ENCODE results near the gene FRS3.

Gene FRS3

DNA sequence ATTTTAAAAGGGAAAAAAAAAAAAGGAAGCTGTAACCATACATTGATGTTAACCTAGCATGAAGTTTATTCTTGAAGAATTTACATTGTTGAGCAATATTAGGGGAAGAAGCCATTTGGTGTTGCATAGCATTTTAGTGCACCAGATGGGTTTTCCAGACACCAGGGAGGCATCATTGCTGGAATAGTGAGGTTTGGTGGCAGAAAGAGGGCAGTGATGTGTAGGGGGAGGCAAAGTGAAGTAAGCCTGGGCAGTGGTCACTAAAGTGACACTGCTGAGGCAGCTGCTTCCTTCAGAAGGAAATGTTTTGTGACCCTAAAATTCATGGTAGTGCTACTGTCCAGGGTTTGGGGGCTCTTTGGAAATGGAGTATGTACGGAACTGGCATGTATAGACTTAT, 10.3 kb upstream of the FRS3 start:
- no peak for DNase-seq

DNA sequence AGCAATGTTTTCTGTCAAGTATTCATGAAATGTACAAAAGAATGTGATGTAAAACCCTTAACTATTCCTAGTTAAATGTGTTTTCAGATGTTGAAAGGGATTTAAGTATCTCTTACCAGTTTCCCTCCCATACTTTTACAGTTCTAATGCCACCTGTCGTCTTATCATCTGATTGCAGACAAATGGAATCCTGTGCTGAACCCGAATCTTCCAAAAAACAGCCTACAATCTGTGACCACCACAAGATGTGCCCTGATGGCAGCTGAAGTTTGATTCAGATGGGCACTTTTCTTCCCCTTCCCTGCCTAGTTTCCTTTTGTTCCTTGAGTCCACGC, 9.7 kb upstream of the FRS3 start:
- DNase-seq: no peak

DNA sequence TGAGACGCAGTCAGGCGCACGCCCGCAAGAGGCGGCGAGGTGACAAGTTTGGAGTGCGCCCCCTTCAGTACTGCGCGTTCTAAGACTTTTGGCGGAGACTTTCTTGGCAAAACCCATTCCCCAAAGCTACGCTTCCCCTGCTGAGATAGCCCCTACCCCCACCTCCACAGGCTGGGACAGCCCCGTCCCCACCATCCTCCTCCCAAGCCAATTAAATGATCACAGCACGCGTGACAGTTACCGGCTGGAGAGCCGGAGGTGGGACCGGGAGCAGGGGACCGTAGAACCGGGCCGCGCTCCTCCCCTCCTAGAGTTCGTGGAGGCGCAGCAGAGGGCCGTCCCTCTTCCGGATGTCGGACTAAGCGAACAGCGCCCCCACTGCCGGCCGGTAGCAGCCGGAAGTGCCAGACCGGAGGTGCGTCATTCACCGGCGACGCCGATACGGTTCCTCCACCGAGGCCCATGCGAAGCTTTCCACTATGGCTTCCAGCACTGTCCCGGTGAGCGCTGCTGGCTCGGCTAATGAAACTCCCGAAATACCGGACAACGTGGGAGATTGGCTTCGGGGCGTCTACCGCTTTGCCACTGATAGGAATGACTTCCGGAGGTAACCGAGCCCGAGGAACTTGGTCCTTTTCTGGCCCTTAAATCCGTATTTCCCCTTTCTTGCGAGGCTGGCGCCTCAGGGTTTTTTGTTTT, 7.7 kb upstream of the FRS3 start, which contains the start of gene TOMM6:
TOMM6 (plus strand) TSS at position 476 of the 699 bp plus-strand sequence; CDS start at position 480, 4 bp downstream.
- peak; percentile 94 to 96 for DNase-seq

DNA sequence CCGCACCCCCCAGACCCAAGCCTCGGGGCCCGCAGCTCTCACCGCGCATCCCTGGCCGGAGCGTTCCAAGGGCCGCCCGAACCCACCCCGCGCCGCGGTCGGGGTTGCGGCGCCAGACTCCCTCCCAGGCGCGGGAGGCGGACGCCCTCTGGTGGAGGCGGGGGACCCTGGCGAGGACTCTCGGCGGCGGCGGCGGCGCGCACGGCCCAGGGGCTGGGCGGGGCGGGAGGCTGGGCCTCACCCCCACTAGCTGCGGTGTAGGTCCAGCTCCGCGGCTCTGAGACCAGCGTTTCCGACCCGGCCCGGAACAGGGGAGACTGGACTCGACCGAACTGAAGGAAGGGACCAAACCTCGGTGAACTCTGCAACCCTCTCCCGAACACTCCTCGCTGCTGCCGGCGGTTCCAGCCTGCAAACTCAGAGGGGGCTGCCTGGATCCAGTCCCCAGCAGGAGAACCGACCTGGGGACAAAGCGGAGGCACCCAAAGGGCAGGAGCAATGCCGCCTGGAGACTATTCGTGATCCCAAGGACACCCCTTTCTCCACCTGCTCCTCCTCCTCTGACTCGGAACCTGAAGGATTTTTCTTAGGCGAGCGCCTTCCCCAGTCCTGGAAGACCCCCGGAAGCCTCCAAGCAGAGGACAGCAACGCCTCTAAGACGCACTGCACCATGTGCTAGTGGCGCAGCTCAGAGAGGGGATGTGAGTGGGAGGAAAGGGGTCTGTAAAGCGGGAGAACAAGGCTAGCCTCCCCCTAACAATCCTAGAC, 6.9 kb upstream of the FRS3 start:
- peak; percentile 87 to 88 for DNase-seq

DNA sequence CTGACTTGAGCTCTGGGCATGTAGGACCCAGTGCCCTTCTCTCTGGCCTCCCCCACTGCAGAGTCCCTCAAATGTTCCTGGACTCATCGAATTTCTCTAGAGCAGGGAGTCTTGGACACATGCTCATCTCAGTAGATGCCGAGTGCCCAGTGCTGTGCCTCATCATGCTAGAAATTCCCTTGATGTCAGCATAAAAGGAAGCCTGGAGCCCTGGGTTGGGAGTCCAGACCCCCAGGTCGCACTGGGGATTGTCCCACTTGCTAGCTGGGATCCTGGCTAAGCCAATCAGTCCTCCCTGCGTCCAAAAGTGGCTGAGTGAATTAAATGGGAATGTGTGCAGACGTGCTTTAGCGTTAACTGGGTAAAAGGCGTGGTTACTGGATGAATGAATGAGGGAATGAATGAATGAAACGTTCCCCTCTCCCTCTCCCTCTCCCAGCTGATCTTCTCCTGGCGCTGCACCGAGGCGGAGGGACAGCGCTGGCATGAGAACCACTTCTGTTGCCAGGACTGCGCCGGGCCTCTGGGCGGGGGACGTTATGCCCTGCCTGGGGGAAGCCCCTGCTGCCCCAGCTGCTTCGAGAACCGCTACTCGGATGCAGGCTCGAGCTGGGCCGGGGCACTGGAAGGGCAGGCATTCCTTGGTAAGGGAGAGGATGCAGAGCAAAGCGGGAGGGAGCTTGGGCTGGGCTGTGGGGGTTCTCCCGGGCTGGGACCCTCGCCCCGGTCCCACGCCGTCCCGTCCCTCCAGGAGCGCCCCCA, 6.2 kb upstream of the FRS3 start:
- no peak for DNase-seq

DNA sequence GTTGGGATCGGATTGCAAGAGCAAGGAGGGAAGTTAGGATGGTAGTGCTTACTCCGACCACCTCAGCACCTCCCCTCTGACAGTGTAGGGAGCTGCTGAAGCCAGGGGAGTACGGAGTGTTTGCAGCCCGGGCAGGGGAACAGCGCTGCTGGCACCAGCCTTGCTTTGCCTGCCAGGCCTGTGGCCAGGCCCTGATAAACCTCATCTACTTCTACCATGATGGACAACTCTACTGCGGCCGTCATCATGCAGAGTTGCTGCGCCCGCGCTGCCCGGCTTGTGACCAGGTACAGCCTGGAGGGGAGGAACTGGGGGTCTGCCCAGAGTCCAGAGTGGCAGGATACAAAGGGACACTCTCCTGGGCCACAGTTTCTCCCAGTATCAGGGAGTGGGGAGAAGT, 5.6 kb upstream of the FRS3 start:
- DNase-seq: no peak

DNA sequence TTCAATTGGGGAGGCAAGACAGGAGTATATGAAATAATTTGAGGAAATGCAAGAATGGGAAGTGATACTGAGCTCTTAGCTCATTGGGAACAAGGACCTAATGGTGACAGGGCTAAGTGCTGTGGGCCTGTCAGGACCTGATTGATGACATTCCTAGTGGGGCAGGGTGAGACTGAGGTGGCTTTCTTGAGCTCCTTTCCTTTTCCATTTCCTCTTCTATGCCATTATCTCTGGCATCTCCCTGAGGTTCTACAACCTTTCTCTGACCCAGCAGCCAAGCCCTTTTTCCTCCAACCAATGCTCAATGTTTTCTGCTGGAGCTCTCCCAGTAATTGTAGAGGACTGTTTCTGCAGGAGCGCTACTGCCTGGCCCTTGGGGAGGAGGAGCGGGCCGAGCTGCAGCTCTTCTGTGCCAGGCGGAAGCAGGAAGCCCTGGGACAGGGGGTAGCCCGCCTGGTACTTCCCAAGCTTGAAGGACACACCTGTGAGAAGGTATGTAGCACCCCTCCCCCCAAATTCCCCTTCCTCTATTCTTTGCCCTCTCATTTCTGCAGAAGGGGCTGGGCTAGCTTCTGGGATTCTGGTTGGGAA, 5.0 kb upstream of the FRS3 start:
- no peak for DNase-seq

DNA sequence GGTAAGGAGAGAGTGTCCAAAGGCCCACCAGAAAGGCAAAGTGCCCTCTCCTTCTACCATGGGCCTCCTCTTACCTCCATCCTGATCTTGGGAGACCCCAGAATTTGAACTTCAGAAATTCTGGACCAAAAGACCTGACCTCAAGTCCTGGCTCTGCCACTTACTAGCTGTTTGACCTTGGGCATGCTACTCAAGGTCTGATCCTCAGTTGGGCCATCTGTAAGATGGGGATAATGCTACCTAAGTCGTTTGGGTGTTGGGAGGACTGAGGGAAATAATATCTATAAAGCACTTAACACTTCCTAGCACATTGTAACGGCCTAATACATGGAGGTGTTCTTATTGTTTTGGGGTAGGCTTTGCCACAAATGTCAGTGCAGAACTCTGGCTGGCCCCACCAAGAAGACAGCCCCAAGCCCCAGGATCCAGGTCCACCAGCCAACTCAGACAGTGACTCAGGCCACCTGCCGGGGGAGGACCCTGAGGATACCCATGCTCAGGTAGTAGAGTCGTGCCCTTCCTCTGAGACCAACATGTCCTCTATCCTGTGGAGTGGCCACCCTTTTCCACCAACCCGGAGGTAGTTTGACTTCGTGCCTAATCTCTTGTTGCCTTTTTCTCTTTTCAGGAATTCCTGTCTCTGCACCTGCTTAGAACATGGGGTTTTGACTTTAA, 3.5 kb upstream of the FRS3 start:
- DNase-seq: no peak

DNA sequence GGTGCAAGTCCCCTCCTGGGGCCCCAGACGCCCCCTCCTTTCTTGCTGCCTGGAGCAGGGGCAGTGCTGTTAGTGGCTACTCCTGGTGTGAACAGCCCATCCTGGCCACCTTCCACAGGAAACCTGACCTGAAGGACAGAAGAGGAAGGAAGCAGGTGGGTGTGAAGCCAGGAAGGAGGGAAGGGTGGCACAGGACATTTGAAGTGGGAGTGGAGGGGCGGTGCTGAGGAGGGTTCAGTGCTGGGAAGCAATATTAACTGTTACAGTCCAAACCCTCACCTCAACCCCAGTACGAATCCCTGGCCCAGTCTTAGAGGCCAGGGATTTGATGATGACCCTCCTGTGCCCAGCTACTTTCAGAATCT, 1.6 kb upstream of the FRS3 start:
- DNase-seq: no peak

DNA sequence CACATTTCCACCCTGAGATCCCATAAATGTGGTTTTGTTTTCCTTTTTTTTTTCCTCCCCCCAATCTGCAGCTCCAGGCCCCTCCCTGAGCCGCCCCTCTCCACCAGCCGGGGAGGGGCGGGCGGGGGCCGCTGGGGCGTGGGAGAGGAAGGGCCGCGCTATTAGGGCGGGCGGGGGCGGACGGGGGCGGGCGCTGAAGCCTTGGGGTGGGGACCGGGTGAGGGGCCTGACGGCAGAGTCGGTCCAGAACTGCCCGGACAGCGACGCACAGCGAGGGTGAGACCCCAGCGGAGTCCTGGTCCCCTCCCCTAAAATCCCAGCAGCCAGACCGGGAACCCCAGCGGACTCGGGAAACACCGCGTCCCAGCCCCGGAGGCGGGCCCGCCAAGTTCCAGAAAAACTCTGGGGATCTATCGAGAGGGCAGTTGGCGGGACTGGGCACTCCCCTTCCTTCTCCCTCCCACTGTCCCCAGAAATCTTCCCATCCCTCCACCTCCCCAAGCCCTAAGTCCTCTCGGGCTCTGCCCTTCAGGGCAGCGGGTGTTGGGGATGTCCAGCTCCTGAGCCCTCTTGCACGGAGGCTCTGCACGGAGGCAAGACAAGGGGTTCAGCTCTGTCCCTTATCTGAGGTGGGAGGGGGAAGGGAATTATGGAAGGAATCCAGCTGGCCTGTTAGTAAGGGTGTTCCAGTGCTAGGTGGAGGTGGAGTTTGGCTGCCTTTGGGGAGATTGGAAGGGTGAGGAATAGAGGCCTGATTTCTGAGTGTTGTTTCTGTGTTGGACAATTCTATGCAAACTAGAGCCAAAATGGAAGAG, 1.1 kb upstream of the FRS3 start, which contains the start of gene PRICKLE4:
PRICKLE4 (plus strand) TSS at position 232 of the 815 bp plus-strand sequence. CDS start 2,692 bp downstream, outside the sequence.
- DNase-seq: no peak

DNA sequence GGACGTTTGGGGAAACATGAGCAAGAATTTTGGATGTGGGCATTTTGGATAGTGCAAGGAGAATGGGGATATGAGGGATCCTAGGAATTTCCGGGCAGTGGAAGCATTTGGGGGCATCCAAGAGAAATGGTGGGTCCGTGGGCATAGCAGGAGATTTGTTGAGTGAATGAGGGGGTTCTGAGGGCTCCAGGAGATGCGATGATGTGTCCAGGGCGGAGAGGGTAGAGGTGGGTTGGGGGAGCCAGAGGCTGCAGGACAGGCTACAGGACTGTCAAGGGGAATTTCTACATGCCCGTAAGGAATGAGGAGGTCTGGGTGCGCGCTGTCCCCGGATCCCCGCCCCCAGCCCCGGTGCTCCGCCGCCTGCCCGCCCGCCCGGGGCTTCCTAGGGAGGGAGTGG, 364 bp downstream of the FRS3 start:
- DNase-seq: no peak

DNA sequence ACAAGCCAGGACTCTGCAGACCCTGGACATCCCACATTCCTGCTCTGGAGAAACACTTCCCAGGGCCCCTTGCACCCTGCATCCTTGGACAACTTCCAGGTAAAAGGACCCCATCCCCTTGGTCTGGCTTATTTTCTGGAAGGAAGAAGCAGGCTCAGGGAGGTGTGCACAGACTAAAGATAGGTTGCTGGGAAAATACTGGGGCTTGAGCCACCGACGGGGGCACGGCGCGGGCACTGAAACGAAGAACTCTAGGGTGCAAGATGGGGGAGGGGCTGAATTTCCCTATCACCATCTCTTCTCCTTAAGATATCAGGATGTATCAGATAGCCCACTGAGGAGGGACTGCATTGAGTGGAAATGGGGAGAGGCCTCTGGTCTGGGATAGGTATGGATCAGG, 805 bp downstream of the FRS3 start:
- DNase-seq: no peak

DNA sequence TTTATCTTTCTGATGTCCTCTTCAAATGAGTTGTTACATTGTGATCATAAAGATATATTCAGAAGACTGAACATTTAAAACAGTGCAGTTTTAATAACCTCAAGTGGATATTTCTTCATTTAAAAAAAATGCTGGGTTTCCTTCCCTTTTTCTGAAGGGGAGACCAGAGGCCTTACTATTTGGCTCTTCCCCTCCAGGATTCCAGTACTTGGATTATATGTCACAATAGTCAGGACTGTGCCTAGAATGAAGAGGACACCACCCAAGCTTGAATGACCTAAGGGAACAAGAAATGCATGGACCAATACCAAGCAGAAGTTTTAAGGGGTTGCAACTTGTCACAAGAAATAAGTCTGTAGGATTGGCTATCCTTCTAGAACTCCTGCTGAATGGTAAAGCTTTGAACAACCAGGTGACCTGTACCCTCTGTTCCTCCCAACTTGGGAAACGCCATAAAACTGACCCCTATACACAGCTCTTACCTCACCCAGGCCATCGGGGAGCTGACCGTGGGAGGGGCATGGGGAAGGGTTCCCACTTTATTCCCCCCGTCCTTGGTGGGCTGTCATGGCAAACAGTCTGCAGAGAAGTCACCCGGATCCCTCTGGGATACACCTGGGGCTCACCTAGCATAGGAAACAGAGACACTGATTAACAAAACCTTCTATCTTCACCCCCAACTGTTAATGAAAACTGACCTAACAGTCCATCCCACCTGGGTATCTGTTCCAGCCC, 2.0 kb downstream of the FRS3 start:
- no peak for DNase-seq

DNA sequence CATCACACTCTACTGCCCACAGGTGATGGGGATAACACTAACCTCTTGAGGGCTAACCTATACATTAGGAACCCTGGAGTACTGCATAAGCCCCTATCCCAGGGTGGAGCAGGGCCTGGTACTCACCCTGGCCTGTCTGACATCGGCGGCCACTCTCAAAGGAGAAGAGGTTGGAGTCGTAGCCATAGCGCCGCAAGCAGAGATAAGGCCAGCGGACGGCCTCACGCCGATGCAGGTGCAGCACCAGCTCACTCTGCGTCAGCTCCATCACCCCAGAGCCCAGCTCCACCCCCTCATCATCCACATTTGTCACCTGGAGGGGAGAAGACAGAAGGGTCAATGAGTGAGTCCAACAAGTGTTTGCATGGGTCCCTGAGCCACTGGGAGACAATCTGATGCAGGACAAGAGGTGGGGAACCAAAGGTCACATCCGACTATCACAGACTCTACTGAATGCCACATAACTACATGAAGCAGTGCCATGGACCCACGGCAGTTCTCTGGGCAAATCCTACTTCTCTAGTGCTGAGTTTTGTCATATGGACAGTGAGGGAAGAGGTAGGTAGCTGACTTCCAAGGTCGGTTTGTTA, 4.3 kb downstream of the FRS3 start:
- DNase-seq: no peak

DNA sequence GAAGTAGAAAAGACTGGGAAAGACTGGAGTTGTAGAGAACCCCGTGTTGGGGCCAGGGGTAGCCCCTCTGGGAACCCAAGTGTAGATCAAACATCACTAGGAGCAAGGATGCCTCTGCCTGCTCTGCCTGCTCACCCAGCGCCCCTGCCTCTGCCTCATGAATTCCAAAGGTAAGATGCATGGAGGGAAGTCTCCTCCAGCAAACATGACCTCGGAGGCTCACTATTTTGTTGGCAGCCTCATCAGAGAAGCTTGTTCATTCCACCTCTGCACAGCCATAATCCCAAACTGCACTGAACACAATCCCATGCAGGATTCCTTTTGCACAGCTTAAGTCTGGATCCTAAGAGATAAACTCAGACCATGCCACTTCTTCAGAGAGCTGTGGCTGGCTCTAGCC, 4.9 kb downstream of the FRS3 start:
- DNase-seq: no peak

DNA sequence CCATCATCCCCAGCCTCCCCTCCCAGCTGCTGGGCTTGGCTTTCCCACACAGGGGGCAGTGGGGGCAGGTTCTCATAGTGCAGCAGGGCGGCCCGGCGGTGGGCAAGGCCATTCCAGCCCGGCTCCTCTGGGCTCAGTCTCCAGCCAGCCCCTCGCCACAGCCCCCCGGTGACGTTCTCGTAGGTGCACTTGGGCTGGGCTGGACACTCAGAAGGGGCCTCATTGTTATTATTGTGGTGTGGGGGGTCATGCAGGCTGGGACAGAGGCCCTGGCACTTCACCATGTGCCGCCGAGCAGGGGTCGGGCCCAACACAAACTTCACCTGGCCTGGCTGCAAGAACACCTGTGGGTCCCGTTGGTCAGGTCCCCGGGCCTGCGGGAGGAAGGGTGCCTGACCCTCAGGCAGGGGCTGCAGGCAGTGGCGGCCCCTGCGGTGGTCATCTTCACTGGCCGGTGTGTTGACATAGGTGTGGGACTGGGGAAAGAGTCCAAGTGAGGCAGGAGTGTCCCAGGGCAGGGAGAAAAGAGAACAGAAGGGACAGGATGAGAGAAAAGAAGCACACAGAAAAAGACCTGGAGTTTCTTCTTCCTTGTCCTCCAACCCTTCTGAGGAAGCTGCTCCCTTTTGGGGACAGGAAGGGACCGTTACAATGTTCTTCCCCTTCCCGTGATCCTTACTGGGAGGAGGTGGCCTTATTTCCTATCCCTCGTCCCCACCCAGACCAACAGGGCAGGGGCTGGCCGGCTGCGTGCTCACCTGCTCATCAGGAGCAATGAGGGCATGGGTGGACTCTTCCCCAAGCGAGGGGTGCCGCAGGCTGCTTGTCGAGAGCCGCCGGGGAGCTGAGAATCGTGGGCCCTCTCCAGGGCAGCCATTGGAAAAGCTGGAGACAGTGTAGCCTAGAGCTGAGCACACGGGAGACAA, 8.4 kb downstream of the FRS3 start:
- no peak for DNase-seq

DNA sequence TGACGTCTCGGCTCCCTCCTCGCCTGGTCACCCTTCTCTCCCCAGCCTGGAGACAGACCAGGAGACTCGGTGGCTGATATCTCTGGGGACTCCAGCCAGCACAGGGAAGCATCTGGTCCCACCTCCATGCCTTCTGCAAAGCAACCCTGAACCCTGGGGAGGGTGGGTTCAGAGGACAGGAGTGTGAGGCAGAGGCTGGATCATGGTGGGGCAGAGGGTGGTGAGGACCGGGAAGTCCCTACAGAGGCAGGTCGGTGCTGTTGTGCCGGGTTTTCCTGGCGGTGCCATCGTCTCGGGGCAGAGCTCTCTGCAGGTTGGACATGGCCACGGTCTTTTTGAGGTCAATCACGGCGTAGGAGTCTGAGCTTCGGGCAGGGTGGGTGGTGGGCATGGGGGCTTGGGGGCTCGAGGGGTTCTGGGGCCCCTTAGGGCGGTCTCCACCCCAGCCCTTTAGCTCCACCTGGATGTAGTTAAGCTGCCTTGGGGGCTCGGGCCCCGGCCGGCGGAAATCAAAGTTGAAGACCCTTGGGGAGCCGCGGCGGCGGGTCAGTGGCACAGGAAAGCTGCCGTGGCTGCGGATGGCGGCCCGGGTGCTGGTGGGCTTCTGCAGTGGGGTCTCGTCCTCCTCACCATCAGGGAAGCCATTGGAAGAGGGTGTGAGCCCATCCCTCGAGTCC, 9.2 kb downstream of the FRS3 start:
- no peak for DNase-seq

DNA sequence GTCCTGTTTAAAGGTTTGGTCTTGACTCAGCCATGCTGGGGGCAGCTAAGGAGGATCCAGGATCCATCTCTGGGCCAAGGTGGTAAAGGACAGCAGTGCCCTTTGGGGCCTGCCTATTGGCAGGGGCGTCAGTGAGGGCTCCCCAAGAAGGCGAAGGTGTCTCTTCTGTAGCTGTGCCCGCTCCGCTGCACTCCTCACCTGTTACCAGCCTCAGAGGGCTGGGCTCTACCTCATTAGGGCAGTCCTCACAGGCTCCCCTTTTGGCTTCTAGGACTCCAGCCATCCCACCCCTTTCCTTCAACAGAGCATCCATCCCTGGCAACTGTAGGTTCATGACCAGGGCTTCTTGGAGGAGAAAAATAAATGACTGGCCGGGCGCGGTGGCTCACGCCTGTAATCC, 10.3 kb downstream of the FRS3 start:
- DNase-seq: no peak

Measured in stimulated activated CD4-positive, alpha-beta T cell treated with anti-CD3 and anti-CD28 coated beads, Interleukin-2, amount 100 ng/mL, for 48 hours (primary cell).